ENCODE measurements around the gene SCAMP3.

- TF ChIP-seq POLR2A (IDR thresholded peaks at IDR 0.05) (no peak), CTCF (IDR thresholded peaks at IDR 0.05) (no peak), EP300 (IDR thresholded peaks at IDR 0.05) (no peak)
Measured at GRCh38 chr1:155236451-155236850, 25.7 kb downstream of the SCAMP3 start.

Measured in ovary (tissue), 3 donors.